H1 (cell line): ENCODE results near the gene MBP.

Experiments
- ATF3 ChIP-seq: IDR thresholded peaks from 2 replicates; pipeline ENCODE4 v1.6.1; 2011; ENCODE audit warnings: low read depth, mild to moderate bottlenecking, low read length; ENCODE audit not compliant: insufficient read depth
- CTCF ChIP-seq, 3 experiments: IDR thresholded peaks; 1 replicate in 2 of 3; 2 replicates in 1 of 3; pipeline versions ENCODE4 v1.5.1 to v1.6.1; 2011; ENCODE audit warnings: low read length in 3 of 3, mild to moderate bottlenecking in 3 of 3, inconsistent platforms in 2 of 3, low read depth in 1 of 3, moderate library complexity in 1 of 3; ENCODE audit not compliant: insufficient read depth in 1 of 3; ENCODE audit errors: control extremely low read depth in 1 of 3
- EP300 ChIP-seq, 2 experiments: IDR thresholded peaks; 1 replicate in 1 of 2; 2 replicates in 1 of 2; pipeline ENCODE4 v1.6.1; 2011 to 2012; ENCODE audit warnings: low read depth in 2 of 2, low read length in 2 of 2, mild to moderate bottlenecking in 2 of 2, borderline replicate concordance in 1 of 2, inconsistent platforms in 1 of 2, moderate library complexity in 1 of 2
- EZH2 ChIP-seq: fragments of 200-600 bp; sonication (generic); IDR thresholded peaks from 2 replicates; pipeline ENCODE4 v1.7.1; 2012; ENCODE audit warnings: low read depth, mild to moderate bottlenecking, moderate library complexity, low read length, inconsistent platforms; ENCODE audit not compliant: severe bottlenecking
- TCF12 ChIP-seq: IDR thresholded peaks from 2 replicates; pipeline ENCODE4 v1.6.1; 2011; ENCODE audit warnings: low read depth, mild to moderate bottlenecking, low read length

GRCh38 chr18:77079954-77080682 is 52.5 kb downstream of the MBP start:
- TF ChIP-seq CTCF (IDR thresholded peaks at IDR 0.05; ENCODE audit: control extremely low read depth in 1 of 3, insufficient read depth in 1 of 3, low read depth in 1 of 3, low read length in 3 of 3), result no peak
- TF ChIP-seq EP300 (IDR thresholded peaks at IDR 0.05; ENCODE audit: borderline replicate concordance in 1 of 2, low read depth in 2 of 2, low read length in 2 of 2), result no peak
- no peak for TF ChIP-seq EZH2
- no peak for TF ChIP-seq TCF12
- TF ChIP-seq ATF3, result no peak
